Middle frontal gyrus (tissue), 1 donor: ENCODE results near the gene CAVIN3.

Experiments used
- DNase-seq: peaks from one replicate; pipeline ENCODE4 v3.0.0-alpha.2; 2015; ENCODE audit warnings: low spot score; ENCODE audit errors: extremely low spot score

Gene CAVIN3

GRCh38 chr11:6270584-6271246 is 49.6 kb downstream of the CAVIN3 start:
- DNase-seq, result no peak

GRCh38 chr11:6269994-6270393 is 50.3 kb downstream of the CAVIN3 start:
- DNase-seq, result no peak
